DMS53 treated with DMSO at 0.1 percent for 48 hours (cell line): ENCODE data around the gene PRDM16.
A peak's percentile ranks its signal among the peaks of the same experiment; 100 is the strongest.

Experiments used
- DNase-seq: peaks from one replicate; lab custom pipeline; 2025; ENCODE audit not compliant: unreplicated experiment; lab: John Stamatoyannopoulos, UW

The PRDM16 gene

DNA sequence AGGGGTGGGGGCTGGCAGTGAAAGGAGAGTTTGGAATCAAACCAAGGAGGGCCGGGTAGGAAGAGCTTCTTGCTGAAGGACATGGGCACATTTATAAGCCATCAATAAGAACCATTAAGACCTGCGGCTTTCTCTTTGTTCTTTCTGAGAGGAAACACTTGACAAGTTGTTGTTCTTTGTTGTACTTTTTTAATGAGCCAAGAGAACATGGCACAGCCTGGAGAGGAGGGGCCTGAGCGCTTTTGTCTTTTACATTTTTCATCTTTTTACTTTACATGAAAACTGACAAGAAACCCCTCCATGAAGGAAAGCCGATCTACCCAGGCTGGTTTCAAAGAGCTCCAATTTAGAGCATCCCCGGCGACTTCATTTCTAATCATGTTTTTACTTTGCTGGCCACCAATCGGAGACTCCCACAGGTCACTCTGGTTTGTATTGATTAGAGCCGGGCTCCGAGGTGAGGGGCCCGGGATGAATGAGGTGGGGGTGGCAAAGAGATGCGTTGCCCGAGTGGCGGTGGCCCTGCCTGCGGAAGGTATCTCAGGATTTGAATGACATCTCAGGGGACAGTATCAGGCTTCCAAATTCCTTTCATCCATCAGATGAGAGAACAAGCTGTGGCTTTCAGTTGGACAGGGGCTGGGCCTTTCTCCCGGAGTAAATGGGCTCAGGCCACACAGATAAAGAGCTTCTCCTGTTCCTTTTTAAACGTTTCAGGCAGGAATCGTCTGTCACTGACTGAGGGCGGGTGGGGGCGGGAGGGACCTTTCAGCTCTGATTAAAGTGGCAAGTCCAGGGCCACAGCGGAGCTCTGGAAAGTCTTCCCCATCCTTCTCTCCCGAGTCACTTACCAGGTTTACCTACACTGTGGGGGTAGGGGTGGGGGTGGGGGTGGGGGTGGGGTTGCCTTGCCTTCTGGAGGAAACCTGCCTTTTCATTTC, 246.7 kb downstream of the PRDM16 start:
- no peak for DNase-seq

DNA sequence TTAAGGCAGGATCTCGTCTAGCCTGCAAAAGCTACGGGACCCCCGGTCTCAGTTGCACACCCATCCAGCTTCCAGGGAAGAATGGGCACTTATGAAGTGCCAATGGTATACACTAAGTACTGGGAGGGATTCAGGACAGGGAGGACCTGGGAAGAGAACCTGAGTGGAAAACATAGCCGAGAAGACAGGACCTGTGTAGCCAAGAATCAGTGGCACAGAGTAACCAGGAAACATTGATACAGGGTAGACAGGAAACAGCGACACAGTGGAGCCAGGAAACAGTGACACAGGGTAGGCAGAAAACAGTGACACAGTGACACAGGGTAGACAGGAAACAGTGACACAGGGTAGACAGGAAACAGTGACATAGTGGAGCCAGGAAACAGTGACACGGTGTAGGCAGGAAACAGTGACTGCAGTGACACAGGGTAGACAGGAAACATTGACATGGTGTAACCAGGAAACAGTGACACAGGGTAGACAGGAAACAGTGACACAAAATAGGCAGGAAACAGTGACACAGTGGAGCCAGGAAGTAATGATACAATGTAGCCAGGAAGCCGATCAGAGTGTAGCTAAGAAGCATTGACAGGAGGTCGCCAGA, 247.4 kb downstream of the PRDM16 start:
- no peak for DNase-seq

DNA sequence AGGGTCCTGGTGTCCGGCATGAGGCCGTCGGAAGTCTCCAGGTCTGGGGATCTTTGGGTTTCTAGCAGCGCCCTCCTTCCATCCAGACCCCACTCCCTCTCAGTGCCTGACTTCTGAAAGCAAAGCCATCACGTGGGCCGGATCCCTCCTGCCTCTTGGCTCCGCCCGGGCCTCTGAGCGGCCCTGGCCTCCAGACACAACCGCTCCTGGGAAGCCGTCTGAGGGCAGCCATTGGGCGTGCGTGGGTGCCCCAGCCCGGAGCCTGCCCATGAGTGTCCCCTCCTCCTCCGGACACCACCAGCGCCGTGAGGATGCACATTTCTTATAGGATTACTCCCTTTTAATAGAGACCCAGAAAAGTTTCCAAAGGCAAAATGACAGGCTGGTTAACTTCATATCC, 248.5 kb downstream of the PRDM16 start:
- no peak for DNase-seq

DNA sequence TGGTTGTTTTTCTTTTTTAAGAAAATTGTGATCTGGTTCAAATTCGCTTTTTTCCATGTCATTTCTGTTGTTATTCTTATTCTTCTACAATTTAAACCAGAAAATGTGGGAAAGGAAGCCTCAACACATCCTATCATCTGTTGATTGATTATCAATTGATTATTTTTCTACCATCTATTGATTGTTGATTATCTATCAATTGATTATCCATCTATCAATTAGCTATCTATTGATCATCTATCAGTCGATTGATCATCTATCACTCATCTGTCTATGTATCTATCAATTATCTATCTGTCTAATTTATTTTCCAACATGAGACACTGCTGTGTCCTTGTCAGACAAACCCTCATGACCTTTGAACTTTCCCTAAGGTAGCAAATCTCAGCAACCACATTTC, 249.3 kb downstream of the PRDM16 start:
- DNase-seq = no peak

DNA sequence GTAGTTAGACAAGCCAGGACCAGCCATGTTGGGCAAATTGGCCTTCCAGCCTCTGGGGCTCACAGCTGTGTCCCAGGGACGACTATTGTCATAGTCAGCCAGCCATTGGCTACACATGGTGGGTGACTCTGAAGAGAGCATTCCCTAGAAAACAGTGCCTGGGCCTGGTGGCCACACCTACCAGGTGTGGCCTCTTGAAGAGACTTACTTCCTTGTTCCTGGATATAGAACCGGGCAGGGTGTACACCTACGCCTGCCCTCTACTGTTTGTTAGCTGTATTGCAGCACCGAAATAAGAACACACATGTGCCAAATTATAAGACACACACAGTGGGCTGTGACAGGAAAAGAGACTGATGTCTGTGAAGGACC, 250.9 kb downstream of the PRDM16 start:
- DNase-seq = peak; percentile 12

DNA sequence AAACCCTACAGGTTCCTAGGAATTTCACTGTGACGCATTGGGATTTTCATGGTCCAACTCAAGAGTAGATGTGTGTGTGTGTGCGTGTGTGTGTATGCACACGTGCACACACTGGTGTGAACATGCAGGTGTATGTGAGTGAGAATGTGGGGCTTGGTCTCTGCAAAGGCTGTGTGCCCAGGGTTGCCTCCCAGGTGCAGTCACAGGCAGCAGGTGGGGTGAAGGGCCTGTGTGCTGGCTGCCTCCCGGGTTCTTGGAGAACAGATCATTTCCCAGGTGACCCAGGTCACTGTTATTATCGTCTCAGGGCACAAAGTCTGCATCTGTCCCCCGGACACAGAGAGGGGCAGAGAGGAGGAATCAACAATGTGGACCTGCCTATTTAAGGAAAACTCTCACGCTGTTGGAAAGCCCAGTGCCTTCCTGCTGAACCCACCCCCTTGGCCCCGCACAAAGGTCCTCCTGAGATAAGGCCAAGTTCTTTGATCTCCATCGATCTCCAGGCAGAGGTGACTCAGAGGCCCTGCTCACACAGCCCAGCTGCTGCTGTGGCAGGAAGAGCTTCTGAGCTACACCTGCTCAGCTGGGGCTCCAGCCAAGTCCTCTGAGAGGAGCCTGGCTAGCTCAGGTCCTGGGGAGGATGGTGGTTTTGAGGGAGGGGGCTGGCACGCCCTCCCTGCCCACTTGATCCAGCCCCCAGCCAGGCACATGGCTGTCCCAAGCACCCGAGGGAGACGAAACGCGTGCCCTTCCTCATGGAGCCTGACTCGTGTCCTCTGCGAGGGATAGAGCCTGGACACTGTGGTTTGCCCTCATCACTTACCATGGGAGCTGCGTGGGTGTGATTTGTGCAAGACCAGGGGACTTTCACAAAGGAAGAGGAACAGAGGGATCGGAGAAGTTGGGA, 251.5 kb downstream of the PRDM16 start:
- no peak for DNase-seq

DNA sequence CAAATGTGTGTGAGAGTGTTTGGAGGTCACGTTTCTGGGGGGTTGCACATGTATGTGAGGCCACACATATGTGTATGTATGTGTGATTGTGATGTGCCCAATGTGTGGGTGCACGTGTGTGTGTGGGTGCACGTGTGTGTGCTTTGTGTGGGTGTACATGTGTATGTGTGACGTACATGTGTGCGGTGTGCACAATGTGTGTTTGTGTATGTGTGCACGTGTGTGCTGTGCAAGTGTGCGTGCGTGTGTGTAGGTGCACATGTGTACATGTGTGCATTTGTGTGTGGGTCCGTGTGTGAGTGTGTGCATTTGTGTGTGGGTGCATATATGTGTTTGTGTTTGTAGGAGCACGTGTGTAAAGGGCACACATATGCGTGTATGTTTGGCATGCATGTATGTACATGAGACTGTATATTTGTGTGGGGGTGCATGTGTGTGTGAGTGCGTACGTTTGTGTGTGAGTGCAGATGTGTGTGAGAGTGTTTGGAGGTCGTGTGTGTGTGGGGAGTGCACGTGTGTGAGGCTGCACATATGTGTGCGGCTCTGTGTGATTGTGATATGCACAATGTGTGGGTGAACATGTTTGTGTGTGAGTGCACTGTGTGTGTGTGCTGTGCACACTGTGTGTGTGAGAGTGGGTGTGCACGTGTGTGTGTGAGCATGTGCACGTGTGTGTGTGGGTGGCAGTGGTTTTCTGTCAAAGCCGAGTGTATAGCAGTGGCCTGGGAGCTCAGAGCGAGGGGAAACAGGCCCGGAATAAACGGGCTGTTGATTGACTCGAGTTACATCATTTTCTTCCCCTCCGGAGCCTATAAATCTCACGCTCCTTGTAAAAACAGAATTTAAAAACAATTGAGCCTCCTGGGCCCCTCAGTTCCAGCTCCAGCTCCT, 252.8 kb downstream of the PRDM16 start:
- no peak for DNase-seq

DNA sequence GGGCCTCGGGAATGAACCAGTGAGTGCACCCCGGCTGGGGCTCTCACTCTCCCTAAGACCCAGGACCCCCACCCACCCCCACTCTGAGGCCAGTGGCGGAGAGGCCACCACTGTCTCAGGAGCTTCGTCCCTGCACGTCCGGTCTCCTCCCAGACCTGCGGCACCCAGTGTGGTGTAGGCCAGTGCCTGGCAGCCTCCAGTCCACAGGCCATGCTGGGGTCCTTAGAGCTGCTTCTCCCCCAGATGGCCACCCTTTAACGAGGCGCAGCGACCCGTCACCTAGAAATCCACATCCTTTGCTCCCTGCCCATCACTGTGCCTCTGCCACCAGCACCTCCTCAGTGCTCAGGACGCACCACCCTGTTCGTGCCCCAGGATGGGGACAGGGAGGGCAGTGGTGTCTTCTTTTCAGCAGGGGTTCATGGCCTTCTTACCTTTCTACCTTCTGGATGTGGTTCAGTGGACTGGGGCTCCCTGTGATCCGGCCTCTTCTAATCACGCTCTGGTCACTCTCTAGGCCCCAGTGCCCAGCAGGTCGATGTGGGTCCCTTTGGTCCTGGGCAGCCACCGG, 253.5 kb downstream of the PRDM16 start:
- no peak for DNase-seq

DNA sequence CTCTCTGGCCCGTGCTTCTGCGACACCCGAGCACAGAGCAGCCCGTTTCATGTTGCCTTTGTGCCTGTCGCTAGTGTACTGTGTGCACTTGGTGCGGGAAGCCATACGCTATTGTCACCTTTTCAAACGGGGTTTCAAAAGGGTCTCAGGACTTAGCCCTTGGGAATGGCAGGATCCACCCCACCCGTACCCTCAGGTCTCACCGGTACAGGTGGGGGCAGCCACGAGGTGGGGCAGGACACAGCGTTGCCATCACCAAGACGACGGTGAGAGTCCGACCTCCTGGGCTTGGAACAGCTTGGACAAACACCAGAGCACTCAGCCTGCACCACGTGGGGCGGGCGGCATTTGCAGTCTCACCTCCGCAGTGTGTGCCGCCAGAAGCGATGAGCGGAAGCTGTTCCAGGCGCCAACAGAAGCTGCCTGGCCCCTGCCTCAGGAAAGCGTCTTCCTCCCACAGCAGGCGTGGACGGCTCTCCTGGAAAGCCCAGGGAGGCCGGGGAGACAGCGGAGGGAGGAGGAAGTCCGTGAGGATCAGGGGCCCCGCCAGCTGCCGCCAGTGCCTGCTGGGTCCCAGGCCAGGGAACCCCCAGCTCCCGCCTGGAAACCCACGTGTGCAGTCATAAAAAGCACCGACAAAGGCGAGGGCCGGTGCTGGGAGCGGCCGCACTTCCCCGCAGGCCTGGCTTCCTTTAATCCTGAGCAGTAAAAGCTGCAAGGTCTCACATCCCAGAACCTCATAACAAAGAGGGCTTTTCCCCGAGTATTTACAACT, 254.2 kb downstream of the PRDM16 start:
- no peak for DNase-seq

DNA sequence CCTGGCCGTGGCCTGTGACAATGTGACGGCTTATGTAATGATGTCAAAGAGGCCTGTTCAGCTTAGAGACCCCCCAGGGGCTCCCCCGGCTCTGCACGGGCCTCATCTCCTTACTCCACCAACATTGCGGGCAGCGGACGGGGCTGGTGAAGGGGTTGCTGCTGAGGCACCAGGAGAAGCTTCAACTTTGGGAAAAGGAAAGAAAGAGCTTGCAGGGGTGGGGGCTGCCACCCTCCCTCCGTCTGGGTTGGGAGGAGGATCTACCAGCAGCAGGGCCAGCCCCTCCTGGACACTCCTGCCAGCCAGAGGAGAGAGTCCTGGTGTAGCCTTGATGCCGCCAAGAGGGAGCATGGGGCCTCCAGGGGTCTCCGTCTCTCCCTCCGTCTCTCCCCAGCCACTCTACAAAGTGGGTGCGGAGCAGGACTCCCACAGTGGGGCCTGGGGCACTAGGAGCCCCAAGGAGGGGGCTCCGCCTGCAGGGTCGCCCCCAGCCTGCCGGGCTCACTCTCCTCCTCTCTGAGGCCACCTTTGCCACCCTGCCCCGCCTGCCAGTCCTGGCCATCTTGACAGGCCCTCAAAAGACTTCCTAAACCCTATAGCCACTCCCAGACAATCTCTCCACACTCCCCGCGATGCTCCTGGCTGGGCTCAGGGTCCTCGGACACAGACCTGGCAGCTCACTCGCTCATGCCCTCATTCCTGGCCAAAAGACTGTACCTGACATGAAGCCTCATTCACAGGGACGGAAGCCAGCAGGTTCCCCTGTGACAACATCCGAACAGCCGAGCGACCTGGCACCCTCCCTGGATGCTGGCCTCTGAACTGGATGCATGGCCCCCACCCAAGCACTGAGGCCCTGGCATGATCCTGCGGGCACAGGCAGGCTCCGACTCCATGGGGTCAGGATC, 255.0 kb downstream of the PRDM16 start:
- DNase-seq = no peak

DNA sequence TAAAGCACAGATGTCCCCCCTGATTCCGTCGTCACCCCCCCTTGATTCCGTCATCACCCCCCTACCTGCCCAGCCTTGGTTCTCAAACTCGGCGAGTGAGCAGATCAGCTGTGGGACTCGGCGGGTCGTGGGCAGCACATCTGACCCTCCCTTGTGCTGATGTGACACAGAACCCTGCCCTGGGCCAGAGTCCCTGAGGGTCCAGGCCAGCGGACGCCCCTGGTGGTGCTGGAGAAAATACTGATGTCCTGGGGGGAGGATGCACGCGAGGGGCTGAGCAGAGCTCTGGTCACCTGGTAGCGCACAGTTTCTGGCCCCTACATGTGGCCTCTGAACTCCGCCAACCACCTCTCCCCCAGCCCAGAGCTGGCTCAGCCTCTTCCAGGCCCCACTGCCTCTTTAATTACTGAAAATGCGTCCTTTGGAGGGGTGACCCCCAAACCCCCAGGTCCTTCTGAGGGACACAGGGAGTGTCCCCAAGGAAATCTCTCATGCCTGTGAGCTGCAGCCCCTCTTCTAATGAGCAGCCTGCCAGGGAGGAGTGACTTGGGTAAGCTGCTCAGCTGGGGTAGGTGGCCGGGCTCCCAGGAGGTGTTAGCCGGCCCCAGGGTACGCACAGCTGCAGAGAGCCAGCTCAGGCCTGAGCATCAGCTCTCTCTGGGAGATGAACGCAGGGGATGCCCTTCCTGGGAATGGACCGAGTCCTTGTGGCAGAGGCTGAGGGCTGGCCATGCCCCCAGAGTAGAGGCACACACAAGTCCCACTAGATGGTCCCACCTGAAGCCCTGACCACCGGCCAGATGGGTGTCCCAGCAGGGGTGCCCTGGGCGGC, 255.9 kb downstream of the PRDM16 start:
- no peak for DNase-seq

DNA sequence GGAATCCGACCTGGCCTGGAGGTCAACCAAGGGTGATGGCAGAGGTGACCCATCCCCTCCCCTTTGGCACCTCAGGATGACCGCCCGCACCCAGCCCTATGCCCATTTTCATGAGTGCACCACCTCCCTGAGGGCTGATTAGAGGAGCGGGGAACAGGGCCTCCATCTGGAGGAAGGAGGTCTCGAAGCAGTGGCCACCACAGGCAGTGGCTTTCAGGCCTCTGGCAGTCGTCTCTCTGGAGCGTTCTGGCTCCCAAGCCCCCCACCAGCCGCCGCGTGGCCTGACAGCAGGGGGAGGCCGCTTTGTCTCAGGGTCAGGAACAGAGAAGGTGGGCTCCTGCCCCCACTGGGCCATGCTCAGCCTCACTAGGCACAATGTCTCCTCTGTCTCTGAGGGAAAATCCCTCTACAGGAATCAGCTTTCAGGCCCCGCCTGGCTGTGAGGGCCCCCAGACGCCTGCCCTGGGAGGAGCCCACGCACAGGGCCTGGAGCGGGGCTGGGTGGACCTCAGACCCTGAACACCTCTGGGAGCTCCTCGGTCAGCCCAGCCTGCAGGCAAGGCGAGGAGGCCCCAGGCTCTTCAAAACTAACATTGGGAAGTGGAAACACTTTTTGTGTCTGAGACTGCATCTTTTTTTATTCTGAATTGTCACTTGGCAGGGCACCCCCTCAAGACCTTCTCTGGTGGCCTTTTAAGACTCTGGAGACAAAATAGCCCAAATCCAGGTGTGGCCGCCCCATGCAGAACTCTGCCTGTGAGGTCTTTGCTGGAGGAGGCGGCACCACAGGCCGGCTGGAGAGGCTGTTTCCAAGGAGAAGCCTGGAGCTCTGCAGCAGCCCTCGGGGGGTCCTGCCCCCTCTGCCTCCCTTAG, 257.7 kb downstream of the PRDM16 start:
- DNase-seq = no peak

DNA sequence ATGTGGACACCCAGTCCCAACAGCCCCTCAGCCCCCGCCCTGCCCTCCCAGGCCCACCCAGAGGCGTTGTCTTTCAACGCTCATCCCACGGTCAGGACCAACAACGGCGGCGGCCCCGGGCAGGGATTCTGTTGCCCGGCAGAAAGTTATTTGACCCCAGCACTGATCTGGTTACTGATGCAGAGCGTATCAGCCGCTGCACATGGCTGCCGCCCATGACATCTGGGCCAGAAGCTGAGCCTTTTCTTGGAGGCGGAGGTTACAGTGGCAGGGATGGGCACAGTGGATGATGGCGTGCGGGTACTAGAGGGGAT, 258.3 kb downstream of the PRDM16 start:
- DNase-seq = no peak

DNA sequence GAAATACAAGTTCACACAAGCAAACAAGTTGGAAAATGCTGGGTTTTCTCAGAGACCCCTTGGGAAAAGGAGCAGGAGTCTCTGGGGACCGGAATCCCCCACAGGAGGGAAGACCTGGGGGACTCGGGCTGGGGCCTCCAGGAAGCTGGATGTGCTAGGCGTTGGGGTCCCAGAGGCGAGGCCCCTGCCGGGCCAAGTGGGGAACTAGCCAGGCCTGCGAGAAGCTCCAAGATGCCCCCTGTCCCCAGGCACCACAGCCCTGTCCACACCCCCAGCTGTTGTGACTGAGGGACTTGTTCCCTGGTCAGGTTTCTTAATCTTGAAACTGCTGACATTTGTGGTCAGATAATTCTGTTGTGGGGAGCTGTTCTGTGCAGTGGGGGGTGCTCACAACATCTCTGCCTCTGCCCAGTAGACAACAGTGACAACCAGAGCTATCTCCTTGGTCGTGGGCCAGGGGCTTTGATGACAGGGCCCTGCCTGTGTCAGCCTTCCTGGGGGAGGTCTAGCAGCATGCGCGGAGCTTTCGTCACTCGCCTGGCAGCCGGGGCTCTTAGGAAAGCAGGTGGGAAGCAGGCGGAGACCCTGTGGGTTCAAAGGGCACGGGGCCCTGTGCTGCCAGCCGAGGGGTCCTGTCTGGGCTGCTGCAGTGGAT, 259.1 kb downstream of the PRDM16 start:
- no peak for DNase-seq

DNA sequence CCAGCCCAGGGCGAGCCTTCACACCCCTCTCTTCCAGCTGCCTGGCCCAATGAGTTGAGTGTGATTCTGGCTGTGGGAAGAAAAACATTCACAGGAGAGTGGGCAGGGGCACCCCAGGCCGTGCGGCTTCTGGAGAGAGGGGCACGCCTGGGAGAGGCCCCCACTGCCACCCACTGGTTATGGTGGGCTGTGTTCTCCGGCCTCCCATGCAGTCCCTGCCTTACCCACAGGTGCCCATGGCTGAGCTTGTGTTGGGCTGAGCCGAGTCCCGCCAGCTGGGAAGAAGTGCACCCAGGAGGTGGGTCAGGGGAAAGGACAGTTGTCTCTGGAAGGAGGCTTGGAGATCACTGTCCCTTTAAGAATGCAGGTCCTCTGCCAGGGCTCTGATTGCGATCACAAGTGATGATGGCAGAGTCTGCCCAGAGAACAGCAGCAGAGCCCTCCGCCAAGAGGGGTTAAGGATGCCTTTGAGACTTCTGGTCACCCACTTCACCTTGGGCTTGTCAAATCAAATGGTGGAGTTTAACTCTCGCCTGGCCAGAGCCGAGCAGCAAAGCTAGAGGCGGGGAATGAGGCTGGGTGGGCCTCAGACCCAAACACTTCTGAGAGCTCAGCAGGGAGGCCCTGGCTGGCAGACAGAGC, 260.8 kb downstream of the PRDM16 start:
- DNase-seq = no peak

DNA sequence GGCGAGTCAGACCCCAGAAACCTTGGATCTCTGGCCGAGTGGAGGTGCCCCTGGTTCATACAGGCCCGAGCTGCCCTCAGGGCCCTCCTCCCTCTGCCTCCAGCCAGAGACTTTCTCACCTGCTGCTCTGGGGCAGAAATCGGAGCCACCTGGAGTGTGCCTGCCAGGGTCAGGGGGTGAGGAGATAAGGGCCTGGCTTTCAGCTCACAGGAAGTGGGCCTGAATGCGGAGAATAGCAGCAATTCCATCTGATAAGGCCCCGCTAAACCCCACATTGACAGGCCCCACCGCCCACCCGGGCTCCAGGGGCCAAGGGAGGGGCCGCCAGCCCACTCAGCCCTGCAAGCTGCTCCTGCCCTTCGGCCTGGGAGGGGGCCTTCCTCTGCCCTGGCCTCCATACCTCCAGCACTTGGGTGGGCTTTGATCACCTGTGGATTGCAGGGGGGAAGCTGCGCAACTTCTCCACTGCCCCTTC, 261.8 kb downstream of the PRDM16 start:
- no peak for DNase-seq
